HG03439 (cell line): ENCODE data around the gene RNF34.

Experiments used
- ATAC-seq: cut with Tn5 transposase; IDR thresholded peaks from one replicate; pipeline ENCODE4 v1.9.1; 2021; ENCODE audit warnings: mild to moderate bottlenecking, moderate library complexity; ENCODE audit not compliant: unreplicated experiment

The RNF34 gene

DNA sequence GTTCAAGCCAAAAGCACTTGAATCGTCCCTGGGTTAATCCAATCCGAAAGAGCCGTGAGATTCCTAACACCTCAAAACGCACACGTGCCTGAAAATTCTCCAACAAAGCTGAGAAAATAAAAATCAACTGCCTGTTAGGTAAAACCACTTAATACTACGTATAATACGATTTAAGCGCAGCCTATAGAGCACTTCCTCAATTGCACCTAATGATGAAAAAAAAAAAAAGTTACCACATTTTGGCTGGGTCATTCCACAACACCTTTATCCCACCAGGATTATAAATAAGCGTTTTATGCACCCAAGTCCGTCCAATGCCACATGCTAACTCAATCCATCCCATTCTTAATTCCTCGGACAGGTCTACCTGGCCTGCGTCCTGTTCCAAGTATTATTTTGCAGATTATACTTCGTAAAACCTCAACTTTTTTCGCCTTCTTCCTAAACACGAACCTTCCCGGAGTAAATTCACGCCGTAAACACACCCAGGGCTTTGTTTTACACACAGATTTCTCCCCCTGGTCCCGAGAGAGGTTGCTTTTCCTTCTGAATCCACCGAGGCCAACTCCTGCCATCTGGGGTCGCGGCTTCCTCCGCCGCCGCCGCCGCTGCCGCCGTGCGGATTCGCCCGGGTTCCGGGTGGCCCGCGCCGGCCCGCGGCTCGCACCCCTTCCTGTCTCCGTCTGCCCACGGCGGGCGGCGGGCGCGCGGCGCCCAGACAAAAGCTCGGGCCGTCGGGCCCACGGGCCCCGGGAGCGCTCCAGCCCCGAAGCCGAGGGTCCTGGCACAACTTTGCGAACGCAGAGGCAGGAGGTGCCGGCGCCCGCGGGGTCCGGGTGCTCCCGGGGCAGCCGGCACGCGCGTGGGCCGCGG, 66.2 kb downstream of the RNF34 start:
- ATAC-seq = peak; percentile 12

DNA sequence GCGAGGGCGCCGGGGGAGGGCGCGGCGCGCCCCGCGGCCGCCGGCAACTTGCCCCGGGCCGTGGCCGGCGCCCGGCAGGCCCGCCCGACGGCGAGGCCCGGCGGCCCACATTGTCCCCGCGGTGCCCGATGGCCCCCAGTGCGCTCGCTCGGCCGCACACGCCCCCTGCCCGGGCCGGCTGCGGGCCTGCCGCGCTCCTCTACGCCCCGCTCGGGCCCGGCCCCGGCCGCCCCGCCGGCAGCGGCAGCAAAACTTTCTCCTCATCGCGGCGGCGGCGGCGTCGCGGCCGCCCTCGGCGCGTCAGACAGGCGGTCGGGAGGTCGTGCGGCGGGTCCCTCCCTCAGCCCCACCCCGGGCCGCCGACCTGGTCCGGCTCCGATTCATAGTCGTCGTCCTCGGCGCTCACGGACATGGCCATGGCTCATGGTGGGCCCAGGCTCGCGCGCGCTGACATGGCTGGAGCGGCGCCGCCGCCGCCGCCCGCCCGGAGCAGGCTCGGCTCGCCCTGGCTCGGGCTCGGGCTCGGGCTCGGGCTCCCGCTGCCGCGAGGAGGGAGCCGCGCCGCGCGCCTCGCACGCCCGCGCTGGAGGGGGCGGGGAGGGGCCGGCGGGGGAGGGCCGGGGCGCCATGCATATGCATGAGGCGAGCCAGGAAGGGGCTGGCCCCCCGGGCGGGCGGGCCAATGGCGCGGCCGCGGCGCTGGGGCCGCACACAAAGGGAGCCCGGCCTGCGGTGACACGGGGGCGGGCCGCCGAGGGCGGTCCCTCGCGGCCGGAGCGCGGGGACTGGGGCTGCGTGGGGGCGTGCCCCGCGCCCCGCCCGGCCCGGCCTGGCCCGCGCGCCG, 67.1 kb downstream of the RNF34 start:
- peak; percentile 82 for ATAC-seq

DNA sequence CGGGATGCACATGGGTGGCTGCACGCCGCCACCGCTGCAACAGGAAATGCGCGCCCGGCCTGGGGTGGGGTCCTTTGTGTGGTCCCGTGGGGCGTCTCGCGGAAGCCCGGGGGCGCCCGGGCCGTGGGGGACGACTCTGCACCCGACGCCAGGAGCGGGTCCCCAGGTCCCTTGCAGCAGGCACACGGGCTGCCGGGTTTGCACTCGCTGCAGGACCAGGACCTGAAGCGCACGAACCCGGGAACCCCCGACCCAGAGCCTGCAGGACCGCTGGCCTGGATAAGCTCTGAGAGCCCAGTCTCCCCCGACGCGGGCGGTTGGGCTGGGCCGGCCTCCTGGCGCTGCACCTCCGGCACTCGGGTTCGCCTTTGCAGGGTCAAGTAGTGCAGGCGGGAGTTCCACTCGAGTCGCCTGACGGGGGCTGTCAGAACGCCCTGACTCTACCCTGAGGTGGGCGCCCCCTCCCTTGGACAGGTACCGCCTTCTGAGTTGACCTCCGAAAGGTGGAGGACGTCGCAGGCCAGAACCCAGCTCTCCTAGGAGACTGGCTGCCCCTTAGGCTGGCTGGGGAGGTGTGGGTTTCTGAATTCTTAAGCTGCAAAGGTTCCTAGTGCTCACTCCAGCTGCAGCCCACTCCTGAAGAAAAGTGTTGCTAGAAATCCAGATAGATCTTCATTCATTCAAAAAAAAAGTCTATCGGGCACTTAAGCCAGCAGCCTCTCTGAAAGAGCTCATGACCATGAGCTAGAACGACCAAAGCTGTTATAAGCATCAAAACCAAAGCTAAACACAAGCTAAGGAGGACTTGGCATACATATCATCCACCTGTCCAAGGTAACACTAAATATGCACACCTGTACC, 68.0 kb downstream of the RNF34 start:
- no peak for ATAC-seq

DNA sequence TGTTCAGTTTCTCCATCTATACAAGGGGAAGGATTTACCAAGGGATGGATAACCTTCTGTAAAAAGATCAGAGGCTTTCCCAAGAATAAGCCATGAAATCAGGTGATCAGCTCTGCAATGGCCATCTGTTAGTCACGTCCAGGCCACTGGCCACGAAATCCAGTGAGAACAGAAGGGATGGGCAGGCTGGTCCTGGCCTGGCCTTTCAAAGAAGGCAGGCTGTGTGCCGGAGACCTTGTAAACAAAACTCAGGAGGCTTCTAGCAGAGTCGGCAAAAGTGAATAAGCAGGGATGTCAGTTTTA, 68.5 kb downstream of the RNF34 start:
- no peak for ATAC-seq

DNA sequence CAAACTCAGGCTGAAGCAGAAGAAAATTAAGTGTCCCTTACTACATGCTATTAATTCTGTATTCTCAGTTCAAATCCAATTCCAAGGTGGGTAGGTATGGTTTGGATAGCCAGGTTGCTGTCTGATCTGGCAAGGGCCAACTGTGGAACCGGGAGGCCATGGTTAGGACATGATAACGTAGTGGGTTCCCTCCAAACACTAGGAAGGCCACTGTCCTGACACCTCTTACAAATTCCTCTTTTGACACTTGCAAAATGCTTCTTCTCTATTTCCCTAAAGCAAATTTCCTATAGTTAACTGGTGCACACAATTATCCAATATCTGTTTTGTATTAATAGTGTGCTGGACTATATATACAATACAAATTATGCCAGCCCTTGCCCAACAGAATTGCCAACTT, 70.8 kb downstream of the RNF34 start:
- no peak for ATAC-seq

DNA sequence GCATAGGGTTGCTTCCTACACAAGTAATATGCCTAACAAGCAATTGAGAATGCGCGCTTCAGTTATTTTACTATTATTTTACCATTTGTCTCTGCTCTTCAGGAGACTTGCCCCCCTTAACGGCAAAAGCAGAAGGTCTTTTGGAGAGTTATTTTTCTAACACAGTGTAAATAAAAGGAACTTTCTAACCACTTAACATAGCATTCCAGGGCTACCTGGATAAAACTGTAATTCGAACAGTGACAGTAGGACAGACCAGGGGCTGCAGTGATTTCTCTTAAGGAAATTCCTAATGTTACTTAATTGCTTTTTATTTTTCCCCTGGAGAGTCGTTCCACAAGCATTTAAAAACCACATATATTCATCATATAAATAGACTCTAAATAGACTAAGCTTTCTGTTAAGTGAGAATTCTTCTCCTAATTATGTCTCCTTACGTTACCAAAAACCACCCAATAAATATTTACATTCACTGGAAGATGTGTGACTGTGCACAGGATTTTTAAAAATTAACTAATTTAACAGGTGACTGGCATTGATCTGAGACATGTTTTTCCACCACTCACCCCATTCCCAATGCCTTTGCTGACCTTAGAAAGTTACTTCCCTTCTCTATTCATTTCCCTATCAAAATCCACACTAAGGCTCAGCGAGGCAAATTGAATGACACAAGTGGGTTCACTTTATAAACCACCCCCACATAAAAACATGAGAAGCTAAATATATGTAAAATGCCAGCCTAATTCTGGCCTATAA, 72.4 kb downstream of the RNF34 start:
- no peak for ATAC-seq
